Measurements from ENCODE around the gene LRIT2.
"Not testable (repeated sequence)": the region's sequence is repeated elsewhere in the genome, so short reads cannot be mapped to it uniquely, and the experiment has no call there.

LRIT2 gene

DNA sequence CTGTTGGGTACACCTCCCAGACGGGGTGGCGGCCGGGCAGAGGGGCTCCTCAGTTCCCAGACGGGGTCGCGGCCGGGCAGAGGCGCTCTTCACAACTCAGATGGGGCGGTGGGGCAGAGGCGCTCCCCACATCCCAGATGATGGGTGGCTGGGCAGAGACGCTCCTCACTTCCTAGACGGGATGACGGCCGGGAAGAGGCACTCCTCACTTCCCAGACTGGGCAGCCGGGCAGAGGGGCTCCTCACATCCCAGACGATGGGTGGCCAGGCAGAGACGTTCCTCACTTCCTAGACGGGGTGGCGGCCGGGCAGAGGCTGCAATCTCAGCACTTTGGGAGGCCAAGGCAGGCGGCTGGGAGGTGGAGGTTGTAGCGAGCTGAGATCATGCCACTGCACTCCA is 45.0 kb downstream of the LRIT2 start:
- DNase-seq = not testable (repeated sequence)

DNA sequence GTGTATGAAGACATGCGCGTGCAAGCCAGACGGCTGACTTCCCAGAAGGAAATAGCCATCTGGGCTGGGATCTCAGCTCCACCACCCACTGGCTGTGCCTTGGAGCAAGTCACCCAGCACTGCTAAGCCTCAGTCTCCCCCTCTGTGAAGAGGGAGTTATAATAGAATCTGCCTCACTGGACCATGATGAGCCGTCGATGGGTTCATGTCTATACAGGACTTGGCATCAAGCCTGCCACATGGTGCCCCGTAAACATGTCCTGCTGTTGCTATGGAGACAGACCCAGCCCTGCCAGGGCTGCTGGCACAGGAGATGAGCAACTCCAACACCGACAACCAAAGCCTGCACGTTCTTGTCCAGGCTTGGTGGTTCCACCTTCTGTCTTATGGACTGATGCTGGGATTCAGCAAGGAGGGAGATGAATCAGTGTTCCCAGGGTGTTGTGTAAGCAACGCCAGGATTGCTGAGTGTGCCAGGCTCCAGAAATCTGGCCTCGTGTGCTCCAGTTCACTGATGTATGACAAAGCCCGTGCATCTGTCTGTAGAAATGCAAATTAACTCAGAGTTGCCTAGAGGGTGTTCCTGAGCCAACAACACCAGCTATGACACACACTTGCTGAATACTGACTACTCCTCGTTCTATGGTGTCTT is 46.2 kb downstream of the LRIT2 start:
- no peak for DNase-seq

- DNase-seq = no peak
These were observed 47.2 kb downstream of the LRIT2 start for GRCh38 chr10:84178160-84178609.

DNA sequence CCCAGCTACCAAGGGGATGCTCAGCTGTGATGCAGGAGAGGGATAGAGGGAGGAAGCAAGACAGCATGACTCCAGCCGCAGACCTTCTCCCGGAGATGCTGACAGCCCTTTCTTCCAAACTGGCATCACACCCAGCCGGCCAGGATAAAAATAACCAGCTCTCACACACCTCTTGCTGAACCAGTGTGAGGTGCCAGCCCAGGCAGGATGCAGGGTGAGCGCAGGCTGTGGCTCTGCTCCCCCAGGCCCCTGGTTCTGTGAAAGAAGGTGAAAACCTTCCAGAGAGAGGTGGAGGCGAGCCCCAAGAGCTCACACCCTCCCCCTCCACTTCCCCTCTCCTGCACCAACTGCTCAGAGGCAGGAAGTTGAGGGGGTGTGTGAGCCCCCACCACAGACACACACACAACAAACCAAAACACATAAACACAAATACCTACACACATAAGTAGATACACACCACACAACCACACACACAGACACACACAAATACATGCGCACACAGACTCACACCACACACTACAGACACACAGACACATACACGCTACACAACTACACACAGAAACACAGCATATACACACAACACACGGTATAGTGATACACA is 47.7 kb downstream of the LRIT2 start:
- peak; percentile 41 for DNase-seq

- no peak for DNase-seq
These were observed 48.4 kb downstream of the LRIT2 start for GRCh38 chr10:84176836-84177474.

DNA sequence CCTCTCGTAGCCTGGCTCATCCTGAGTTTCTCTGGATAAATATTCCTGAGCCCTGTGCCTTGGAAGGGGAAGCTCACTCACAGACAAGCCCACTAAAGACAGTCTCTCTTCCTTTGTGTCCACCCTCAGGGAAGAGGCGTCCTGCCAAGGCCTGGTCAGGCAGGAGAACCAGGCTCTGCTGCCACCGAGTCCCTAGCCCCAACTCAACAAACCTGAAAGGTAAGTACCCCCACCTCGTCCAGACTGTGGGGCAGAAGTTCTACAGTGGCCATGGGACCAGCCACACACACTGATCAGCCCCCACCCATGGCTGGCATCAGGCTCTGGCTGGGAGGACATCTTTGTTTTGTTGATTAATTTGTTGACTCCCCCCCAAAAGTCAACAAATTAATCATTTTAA is 49.0 kb downstream of the LRIT2 start:
- DNase-seq = no peak

DNA sequence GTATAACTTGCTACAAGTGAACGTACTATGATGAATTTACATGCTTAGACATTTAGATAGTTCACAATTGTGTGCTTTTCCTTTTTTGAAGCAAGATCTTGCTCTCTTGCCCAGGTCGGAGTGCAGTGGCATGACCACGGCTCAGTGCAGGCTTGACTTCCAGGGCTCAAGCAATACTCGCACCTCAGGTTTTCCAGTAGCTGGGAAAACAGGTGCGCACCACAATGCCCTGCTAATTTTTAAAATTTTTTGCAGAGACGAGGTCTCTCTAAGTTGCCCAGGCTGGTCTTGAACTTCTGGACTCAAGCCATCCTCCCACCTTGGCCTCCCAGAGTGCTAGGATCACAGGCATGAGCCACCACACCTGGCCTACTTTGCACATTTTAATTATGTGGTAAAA is 49.9 kb downstream of the LRIT2 start:
- DNase-seq = no peak

- no peak for DNase-seq
These were observed 51.8 kb downstream of the LRIT2 start, which contains the start of gene GPR15LG for GRCh38 chr10:84173501-84173929. Gene GPR15LG (plus strand): TSS chr10:84173801. CDS start chr10:84173852, 51 bp downstream.

GRCh38 chr10:84172467-84173356 is 52.6 kb downstream of the LRIT2 start:
- no peak for DNase-seq

- not testable (repeated sequence) for DNase-seq
These were observed 53.5 kb downstream of the LRIT2 start for GRCh38 chr10:84171700-84172466.

DNA sequence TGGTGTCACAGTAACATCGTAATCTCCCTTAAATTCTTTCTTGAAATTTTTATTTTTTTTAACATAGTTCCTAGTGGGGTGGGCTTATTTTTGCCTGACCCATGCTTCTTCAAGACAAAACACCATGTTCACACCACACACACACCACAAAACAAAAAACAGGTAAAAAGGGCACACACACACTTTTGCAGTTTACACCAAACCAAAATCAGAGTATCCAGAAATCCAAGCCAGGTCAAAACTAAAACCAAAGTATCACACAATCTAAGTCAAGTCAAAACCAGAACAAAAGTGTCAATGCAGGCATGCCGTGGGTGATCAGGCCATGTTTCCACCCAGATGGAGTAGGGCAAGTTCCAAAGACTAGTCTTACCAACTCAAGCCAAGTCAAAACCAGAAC is 54.1 kb downstream of the LRIT2 start:
- not testable (repeated sequence) for DNase-seq

All from activated effector memory CD4-positive, alpha-beta T cell treated with Interleukin-2 at 50 U/mL for 16 hours (primary cell).